Lower leg skin (tissue), 4 donors: ENCODE results near the gene EDEM3. TPM values are rescaled to one million over a fixed set of nuclear protein-coding genes. Genes with fewer than 3 reads are reported as not detected.

Experiments
- DNase-seq, 2 donors: peaks; one replicate each; pipeline ENCODE4 v3.0.0-alpha.2; 2019; ENCODE audit warnings: low spot score in 2 of 2
- H3K4me3 ChIP-seq: fragments of 200-600 bp; sonication (generic); 2 replicates; pipeline ENCODE4 v1.5.1; 2017; ENCODE audit warnings: mild to moderate bottlenecking, low read depth; ENCODE audit not compliant: poor library complexity, severe bottlenecking
- CTCF ChIP-seq, 3 donors: fragments of 450-650 bp; IDR thresholded peaks; one replicate each; pipeline ENCODE4 v1.5.1; 2016; ENCODE audit warnings: antibody characterized with exemption in 3 of 3, mild to moderate bottlenecking in 3 of 3, moderate library complexity in 2 of 3
- POLR2A ChIP-seq, 2 donors: fragments of 450-650 bp; IDR thresholded peaks; one replicate each; pipeline ENCODE4 v1.6.1; 2016 to 2017; ENCODE audit warnings: antibody characterized with exemption in 2 of 2, mild to moderate bottlenecking in 1 of 2, moderate library complexity in 1 of 2
- WGBS, 2 donors: methylation state at CpG; one replicate each; pipeline ENCODE4 v1.1.5; 2018; 5-methylcytosine and 5-hydroxymethylcytosine counted together
- intact Hi-C: fragments of 100-400 bp; cut with DNase I; formaldehyde crosslinking; loops from one replicate; pipeline ENCODE4 v1.15.0; 2023; ENCODE audit warnings: low total_unique reads
- total RNA-seq, 4 donors: library from RNA; depleted of rRNA; stranded (reverse); fragments of >200 nt; gene quantifications; one replicate each; pipeline ENCODE4 v1.1.0, GENCODE V29; 2016

The EDEM3 gene
- total RNA-seq, 4 donors from 2014 or later, result 15.1 to 26.5 (median 18.2) TPM

GRCh38 chr1:184745929-184746638, 8.6 kb downstream of the EDEM3 start:
- no peak overlapping the region for H3K4me3 ChIP-seq
- TF ChIP-seq CTCF (IDR thresholded peaks at IDR 0.05) (no peak), POLR2A (IDR thresholded peaks at IDR 0.05) (no peak)
- DNase-seq, result no peak
- intact Hi-C loops, result no loop called here
- 56 to 57% methylated on average over 4 of the region's 4 CpGs for WGBS, 2 donors

GRCh38 chr1:184745110-184745509, 9.5 kb downstream of the EDEM3 start:
- DNase-seq, result no peak
- H3K4me3 ChIP-seq, result no peak overlapping the region
- WGBS, 2 donors, result 93 to 96% methylated on average over 2 of the region's 2 CpGs
- TF ChIP-seq CTCF (IDR thresholded peaks at IDR 0.05) (no peak), POLR2A (IDR thresholded peaks at IDR 0.05) (no peak)
- intact Hi-C loops, result no loop called here

- DNase-seq, result no peak
- intact Hi-C loops, result no loop called here
- no peak overlapping the region for H3K4me3 ChIP-seq
- WGBS, 2 donors, result 80 to 85% methylated on average over 2 of the region's 2 CpGs
- TF ChIP-seq POLR2A (IDR thresholded peaks at IDR 0.05) (no peak), CTCF (IDR thresholded peaks at IDR 0.05) (no peak)
Measured at GRCh38 chr1:184743062-184743756, 11.4 kb downstream of the EDEM3 start.

- WGBS, 2 donors, result 78 to 85% methylated on average over 4 of the region's 4 CpGs
- DNase-seq, result no peak
- intact Hi-C loops, result no loop called here
- no peak overlapping the region for H3K4me3 ChIP-seq
- TF ChIP-seq CTCF (IDR thresholded peaks at IDR 0.05), result no peak
- TF ChIP-seq POLR2A (IDR thresholded peaks at IDR 0.05), result no peak
Measured at GRCh38 chr1:184740344-184740743, 14.3 kb downstream of the EDEM3 start.

- intact Hi-C loops, result no loop called here
- no peak for DNase-seq
- TF ChIP-seq POLR2A (IDR thresholded peaks at IDR 0.05) (no peak), CTCF (IDR thresholded peaks at IDR 0.05) (no peak)
- WGBS, 2 donors, result 91 to 97% methylated on average over 4 of the region's 4 CpGs
- no peak overlapping the region for H3K4me3 ChIP-seq
Measured at GRCh38 chr1:184739796-184740195, 14.9 kb downstream of the EDEM3 start.
